Measurements from ENCODE around the gene TBL1XR1.
"Not testable (repeated sequence)": the region's sequence is repeated elsewhere in the genome, so short reads cannot be mapped to it uniquely, and the experiment has no call there.

Gene TBL1XR1

DNA sequence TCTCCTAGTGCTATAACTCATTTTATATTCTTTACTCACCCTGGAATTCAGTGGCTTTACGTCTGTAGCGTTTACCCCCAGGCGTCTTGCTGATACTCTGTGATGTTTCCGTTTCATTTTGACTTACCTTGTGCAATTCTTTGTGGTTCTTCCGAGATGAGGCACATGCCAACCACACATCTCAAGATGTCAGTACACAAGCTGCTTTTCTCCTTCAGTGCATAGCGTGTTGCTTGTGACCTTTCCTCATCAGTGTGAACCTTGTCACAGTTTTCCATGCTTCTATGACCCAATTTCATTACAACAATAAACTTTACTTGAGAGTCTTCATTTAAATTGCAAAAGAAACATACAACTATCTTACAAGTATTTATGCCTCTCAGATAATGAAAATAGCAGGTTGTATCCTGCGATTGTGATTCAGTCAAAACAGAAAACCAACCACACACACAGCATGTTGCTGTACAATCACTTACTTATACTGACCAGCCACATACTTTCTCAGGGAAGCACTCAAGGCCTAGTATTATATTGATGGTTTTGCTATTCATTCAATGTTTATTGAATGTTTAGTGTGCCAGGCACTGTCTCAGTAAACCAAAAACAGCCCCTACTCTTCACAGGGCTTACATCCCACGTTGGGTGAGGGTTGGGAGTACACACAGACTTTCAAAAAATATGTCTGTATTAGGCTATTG lies 4.6 kb upstream of the TBL1XR1 start:
- Mint-ChIP-seq H3K4me3 (peak overlapping the region; percentile 66), H3K27ac (ENCODE audit: low read depth) (peak overlapping the region; percentile 40), H3K9me3 (no peaks in the 10 kb centered on the region), H3K36me3 (ENCODE audit: insufficient read depth) (peaks cover 21% of the 10 kb centered on the region), H3K27me3 (no peaks in the 10 kb centered on the region), H3K4me1 (peaks cover 36% of the 10 kb centered on the region)
- peak in 1 of 2 donors; percentile 51 for DNase-seq (ENCODE audit: low spot score in 2 of 2)
- peak; percentile 63 for ATAC-seq (replicated peaks; ENCODE audit: extremely low read depth, poor library complexity, severe bottlenecking)

DNA sequence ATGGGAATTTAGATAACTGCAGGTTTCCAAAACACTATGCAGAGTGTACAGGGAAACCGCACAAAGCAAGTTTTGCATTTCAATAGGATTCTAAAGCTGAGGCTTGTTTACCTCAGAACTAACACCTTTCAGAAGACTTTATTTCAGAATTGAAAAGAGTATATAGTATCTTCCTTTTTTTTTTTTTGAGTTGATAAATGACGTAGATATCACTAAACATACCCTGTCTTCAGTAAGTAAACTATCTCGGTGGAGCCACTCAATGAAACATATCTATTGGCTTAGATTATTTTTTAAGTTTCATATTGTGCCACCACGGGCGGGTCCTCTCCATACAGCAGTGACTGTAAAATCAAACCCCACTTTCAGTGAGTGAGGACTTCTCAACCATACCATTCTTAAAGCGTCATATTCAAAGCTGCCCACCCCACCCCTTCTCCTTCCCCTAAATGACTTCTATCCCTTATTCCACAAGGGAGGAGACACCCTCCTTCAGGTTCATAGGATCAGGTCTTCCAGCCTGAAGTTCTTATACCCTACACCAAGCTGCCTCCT lies 2.0 kb upstream of the TBL1XR1 start:
- DNase-seq (ENCODE audit: low spot score in 2 of 2) (peak in 1 of 2 donors; percentile 23), ATAC-seq (replicated peaks; ENCODE audit: extremely low read depth, poor library complexity, severe bottlenecking) (peak; percentile 51)
- Mint-ChIP-seq H3K4me1 (peaks cover 46% of the 10 kb centered on the region), H3K9me3 (no peaks in the 10 kb centered on the region), H3K27ac (ENCODE audit: low read depth) (peak overlapping the region; percentile 90), H3K4me3 (peak overlapping the region; percentile 90), H3K36me3 (ENCODE audit: insufficient read depth) (peaks cover 34% of the 10 kb centered on the region), H3K27me3 (no peaks in the 10 kb centered on the region)

DNA sequence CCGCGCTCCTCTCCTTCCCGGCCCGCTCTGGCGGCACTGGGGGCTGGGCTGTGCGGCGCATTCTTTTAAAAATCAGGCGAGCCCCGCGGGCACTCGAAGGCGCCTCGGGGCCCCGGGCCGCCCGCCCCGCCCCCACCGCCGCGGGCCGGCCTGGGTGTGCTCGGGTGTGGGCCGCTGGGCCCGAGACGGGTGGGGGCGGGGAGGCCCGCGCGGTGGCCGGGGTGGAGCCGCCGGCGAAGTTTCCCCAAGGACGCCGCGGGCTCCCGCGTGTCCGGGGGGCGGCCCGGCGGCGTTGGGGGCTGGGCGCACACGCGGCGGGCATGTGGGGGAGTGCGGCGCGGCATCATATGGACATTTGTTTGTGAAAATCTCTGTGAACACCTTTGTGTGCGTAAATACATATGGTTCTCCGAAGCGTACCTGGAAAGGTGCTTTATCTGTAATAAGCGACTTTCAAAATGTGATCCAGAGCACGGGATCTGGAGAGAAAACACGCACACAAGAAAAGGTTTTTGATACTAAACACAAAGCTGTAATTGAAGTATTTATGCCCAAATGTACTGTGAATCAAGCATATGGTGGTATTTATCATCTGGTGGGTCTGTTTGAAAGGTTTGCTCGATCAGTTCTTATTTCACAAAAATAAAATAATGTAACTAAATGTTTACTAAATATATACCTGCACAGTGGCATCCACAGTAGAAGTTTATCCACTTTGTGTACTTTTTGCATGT lies 612 bp upstream of the TBL1XR1 start:
- peaks cover 57% of the 10 kb centered on the region for H3K4me1 Mint-ChIP-seq
- peaks cover 36% of the 10 kb centered on the region for H3K36me3 Mint-ChIP-seq (ENCODE audit: insufficient read depth)
- H3K4me3 Mint-ChIP-seq: peak overlapping the region; percentile 90
- DNase-seq (ENCODE audit: low spot score in 2 of 2) (peak; percentile 16 to 20), ATAC-seq (replicated peaks; ENCODE audit: extremely low read depth, poor library complexity, severe bottlenecking) (no peak)
- H3K9me3 Mint-ChIP-seq: no peaks in the 10 kb centered on the region
- no peaks in the 10 kb centered on the region for H3K27me3 Mint-ChIP-seq
- H3K27ac Mint-ChIP-seq (ENCODE audit: low read depth): peak overlapping the region; percentile 90

- no peaks in the 10 kb centered on the region for H3K27me3 Mint-ChIP-seq
- H3K4me3 Mint-ChIP-seq: peak overlapping the region; percentile 90
- H3K4me1 Mint-ChIP-seq: peaks cover 58% of the 10 kb centered on the region
- ATAC-seq (replicated peaks; ENCODE audit: extremely low read depth, poor library complexity, severe bottlenecking) (no peak), DNase-seq (ENCODE audit: low spot score in 2 of 2) (peak; percentile 27 to 32)
- no peaks in the 10 kb centered on the region for H3K9me3 Mint-ChIP-seq
- peak overlapping the region; percentile 90 for H3K27ac Mint-ChIP-seq (ENCODE audit: low read depth)
- H3K36me3 Mint-ChIP-seq (ENCODE audit: insufficient read depth): peaks cover 36% of the 10 kb centered on the region
Observed at GRCh38 chr3:177196456-177197040, 734 bp downstream of the TBL1XR1 start.

- no peak for ATAC-seq (replicated peaks; ENCODE audit: extremely low read depth, poor library complexity, severe bottlenecking)
- H3K27ac Mint-ChIP-seq (ENCODE audit: low read depth): peak overlapping the region; percentile 90
- peak overlapping the region; percentile 90 for H3K4me3 Mint-ChIP-seq
- H3K4me1 Mint-ChIP-seq: peaks cover 61% of the 10 kb centered on the region
- H3K9me3 Mint-ChIP-seq: no peaks in the 10 kb centered on the region
- H3K27me3 Mint-ChIP-seq: no peaks in the 10 kb centered on the region
- no peak for DNase-seq (ENCODE audit: low spot score in 2 of 2)
- peaks cover 38% of the 10 kb centered on the region for H3K36me3 Mint-ChIP-seq (ENCODE audit: insufficient read depth)
Observed at GRCh38 chr3:177196008-177196455, 1.2 kb downstream of the TBL1XR1 start.

DNA sequence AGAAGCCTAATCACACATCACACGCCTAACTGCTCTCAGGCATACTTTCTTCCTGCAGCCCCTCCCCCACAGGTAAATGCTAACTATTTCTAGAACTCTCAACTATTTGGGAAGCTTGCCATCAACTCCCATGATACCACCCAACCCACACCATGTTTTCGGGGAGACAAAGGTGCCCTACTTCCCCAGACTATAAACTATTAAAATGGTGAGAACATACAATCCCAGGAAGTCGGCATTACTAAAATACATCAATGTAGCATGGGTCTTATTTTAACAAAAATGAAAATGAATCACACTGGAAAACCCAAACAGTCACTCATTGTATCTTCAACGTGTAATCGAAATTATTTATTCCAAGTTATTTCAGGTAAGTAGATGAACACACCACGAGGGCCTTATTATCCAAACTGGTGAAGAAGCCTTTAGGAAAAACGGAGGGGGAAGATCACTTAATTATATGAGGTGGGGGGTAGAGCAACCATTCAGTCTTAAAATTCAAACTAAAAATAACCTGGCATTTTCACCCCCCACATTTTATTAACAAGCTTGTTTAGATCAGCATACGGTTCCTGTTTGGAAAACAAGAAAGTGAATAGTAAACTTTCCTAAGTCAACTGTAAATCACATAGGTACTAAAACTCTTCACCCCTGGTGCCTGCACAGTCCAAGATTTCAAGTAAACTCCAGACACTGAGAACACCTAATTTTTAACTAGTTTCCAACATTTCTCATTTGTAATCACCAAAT lies 1.9 kb downstream of the TBL1XR1 start:
- Mint-ChIP-seq H3K4me3 (peak overlapping the region; percentile 90), H3K27ac (ENCODE audit: low read depth) (peak overlapping the region; percentile 90), H3K36me3 (ENCODE audit: insufficient read depth) (peaks cover 38% of the 10 kb centered on the region), H3K4me1 (peaks cover 67% of the 10 kb centered on the region), H3K27me3 (no peaks in the 10 kb centered on the region), H3K9me3 (no peaks in the 10 kb centered on the region)
- no peak for ATAC-seq (replicated peaks; ENCODE audit: extremely low read depth, poor library complexity, severe bottlenecking)
- DNase-seq (ENCODE audit: low spot score in 2 of 2): no peak

GRCh38 chr3:177194299-177194698 lies 3.0 kb downstream of the TBL1XR1 start:
- Mint-ChIP-seq H3K27ac (ENCODE audit: low read depth) (peak overlapping the region; percentile 90), H3K4me3 (peak overlapping the region; percentile 90), H3K9me3 (no peaks in the 10 kb centered on the region), H3K36me3 (ENCODE audit: insufficient read depth) (peaks cover 38% of the 10 kb centered on the region), H3K4me1 (peaks cover 63% of the 10 kb centered on the region), H3K27me3 (no peaks in the 10 kb centered on the region)
- ATAC-seq (replicated peaks; ENCODE audit: extremely low read depth, poor library complexity, severe bottlenecking) (no peak), DNase-seq (ENCODE audit: low spot score in 2 of 2) (no peak)

GRCh38 chr3:177193688-177194268 lies 3.5 kb downstream of the TBL1XR1 start:
- Mint-ChIP-seq H3K27me3 (no peaks in the 10 kb centered on the region), H3K4me3 (peak overlapping the region; percentile 90), H3K4me1 (peaks cover 59% of the 10 kb centered on the region), H3K9me3 (no peaks in the 10 kb centered on the region), H3K36me3 (ENCODE audit: insufficient read depth) (peaks cover 33% of the 10 kb centered on the region), H3K27ac (ENCODE audit: low read depth) (peak overlapping the region; percentile 90)
- ATAC-seq (replicated peaks; ENCODE audit: extremely low read depth, poor library complexity, severe bottlenecking): no peak
- DNase-seq (ENCODE audit: low spot score in 2 of 2): no peak

DNA sequence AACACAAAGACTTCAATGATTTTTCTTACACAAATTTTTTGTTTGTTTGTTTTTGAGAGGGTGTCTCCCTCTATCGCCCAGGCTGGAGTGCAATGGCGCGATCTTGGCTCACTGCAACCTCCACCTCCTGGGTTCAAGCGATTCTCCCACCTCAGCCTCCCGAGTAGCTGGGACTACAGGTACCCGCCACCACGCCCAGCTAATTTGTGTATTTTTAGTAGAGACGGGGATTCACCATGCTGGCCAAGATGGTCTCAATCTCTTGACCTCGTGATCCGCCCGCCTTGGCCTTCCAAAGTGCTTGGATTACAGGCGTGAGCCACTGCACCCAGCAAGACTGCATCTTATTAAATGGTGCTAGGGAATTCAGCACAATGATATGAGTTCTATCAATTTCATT lies 4.0 kb downstream of the TBL1XR1 start:
- not testable (repeated sequence) for H3K27me3 Mint-ChIP-seq; ATAC-seq (replicated peaks; ENCODE audit: extremely low read depth, poor library complexity, severe bottlenecking); H3K9me3 Mint-ChIP-seq; DNase-seq (ENCODE audit: low spot score in 2 of 2); H3K27ac Mint-ChIP-seq (ENCODE audit: low read depth)
- Mint-ChIP-seq H3K4me1 (peaks cover 58% of the 10 kb centered on the region), H3K4me3 (peak overlapping the region; percentile 90), H3K36me3 (ENCODE audit: insufficient read depth) (peaks cover 28% of the 10 kb centered on the region)

GRCh38 chr3:177190756-177191681 lies 6.3 kb downstream of the TBL1XR1 start:
- H3K4me3 Mint-ChIP-seq: peak overlapping the region; percentile 47
- ATAC-seq (replicated peaks; ENCODE audit: extremely low read depth, poor library complexity, severe bottlenecking) (no peak), DNase-seq (ENCODE audit: low spot score in 2 of 2) (no peak)
- peak overlapping the region; percentile 42 for H3K27ac Mint-ChIP-seq (ENCODE audit: low read depth)
- H3K9me3 Mint-ChIP-seq: no peaks in the 10 kb centered on the region
- peaks cover 71% of the 10 kb centered on the region for H3K4me1 Mint-ChIP-seq
- H3K27me3 Mint-ChIP-seq: no peaks in the 10 kb centered on the region
- H3K36me3 Mint-ChIP-seq (ENCODE audit: insufficient read depth): peaks cover 13% of the 10 kb centered on the region

DNA sequence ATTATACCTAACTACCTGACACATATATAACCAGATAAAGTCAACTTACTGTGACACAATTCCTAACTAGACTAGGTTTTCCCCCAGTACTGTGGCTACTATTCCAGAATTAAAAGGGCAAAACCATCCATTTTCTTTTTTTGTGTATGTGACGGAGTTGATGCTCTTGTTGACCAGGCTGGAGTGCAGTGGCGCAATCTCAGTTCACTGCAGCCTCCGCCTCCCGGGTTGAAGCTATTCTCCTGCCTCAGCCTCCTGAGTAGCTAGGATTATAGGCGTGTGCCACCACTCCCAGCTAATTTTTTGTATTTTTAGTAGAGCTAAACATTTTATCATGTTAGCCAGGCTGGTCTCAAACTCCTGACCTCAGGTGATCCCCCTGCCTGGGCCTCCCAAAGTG lies 7.1 kb downstream of the TBL1XR1 start:
- H3K9me3 Mint-ChIP-seq; ATAC-seq (replicated peaks; ENCODE audit: extremely low read depth, poor library complexity, severe bottlenecking); H3K27me3 Mint-ChIP-seq; H3K4me3 Mint-ChIP-seq; DNase-seq (ENCODE audit: low spot score in 2 of 2): not testable (repeated sequence)
- Mint-ChIP-seq H3K4me1 (peaks cover 66% of the 10 kb centered on the region), H3K36me3 (ENCODE audit: insufficient read depth) (peaks cover 10% of the 10 kb centered on the region), H3K27ac (ENCODE audit: low read depth) (peak overlapping the region; percentile 42)
